Neural cell (in vitro differentiated cells): ENCODE results near the gene BCL6.

Source experiments
- EP300 ChIP-seq: fragments of 450-650 bp; conservative IDR thresholded peaks from 2 replicates; pipeline ENCODE4 v1.6.1; 2014; ENCODE audit warnings: antibody characterized with exemption, mild to moderate bottlenecking, moderate library complexity; ENCODE audit not compliant: poor library complexity, severe bottlenecking
- EZH2 ChIP-seq: fragments of 200-600, 300-800 bp; shearing (Covaris generic), sonication (generic); IDR thresholded peaks from 2 replicates; pipeline ENCODE4 v1.6.1; 2014; ENCODE audit warnings: antibody characterized with exemption, low read length, borderline replicate concordance, mild to moderate bottlenecking; ENCODE audit not compliant: insufficient read depth, poor library complexity, severe bottlenecking
- MXI1 ChIP-seq: fragments of 450-650 bp; conservative IDR thresholded peaks from 2 replicates; pipeline ENCODE4 v1.6.1; 2014; ENCODE audit warnings: antibody characterized with exemption, mild to moderate bottlenecking; ENCODE audit not compliant: poor library complexity, severe bottlenecking
- POLR2AphosphoS5 ChIP-seq: IDR thresholded peaks from 2 replicates; pipeline ENCODE4 v1.6.1; 2012
- RAD21 ChIP-seq: fragments of 450-650 bp; conservative IDR thresholded peaks from 2 replicates; pipeline ENCODE4 v1.6.1; 2014; ENCODE audit warnings: antibody characterized with exemption, mild to moderate bottlenecking, moderate library complexity
- REST ChIP-seq: IDR thresholded peaks from 2 replicates; pipeline ENCODE4 v1.6.1; 2012; ENCODE audit warnings: borderline replicate concordance
- TAF1 ChIP-seq: IDR thresholded peaks from 2 replicates; pipeline ENCODE4 v1.6.1; 2012; ENCODE audit warnings: low read depth
- TF ChIP-seq, protein P1 (sequence below): fragments of 450-650 bp; IDR thresholded peaks from 2 replicates; pipeline ENCODE4 v1.5.1; 2014; ENCODE audit warnings: antibody characterized with exemption, mild to moderate bottlenecking, moderate library complexity; ENCODE audit not compliant: poor library complexity, severe bottlenecking

GRCh38 chr3:187747506-187747905 is 2.2 kb upstream of the BCL6 start:
- TF ChIP-seq EZH2 (no peak), POLR2AphosphoS5 (no peak), MXI1 (no peak), EP300 (no peak), RAD21 (no peak), REST (no peak), TAF1 (no peak)
- TF ChIP-seq, protein P1, sequence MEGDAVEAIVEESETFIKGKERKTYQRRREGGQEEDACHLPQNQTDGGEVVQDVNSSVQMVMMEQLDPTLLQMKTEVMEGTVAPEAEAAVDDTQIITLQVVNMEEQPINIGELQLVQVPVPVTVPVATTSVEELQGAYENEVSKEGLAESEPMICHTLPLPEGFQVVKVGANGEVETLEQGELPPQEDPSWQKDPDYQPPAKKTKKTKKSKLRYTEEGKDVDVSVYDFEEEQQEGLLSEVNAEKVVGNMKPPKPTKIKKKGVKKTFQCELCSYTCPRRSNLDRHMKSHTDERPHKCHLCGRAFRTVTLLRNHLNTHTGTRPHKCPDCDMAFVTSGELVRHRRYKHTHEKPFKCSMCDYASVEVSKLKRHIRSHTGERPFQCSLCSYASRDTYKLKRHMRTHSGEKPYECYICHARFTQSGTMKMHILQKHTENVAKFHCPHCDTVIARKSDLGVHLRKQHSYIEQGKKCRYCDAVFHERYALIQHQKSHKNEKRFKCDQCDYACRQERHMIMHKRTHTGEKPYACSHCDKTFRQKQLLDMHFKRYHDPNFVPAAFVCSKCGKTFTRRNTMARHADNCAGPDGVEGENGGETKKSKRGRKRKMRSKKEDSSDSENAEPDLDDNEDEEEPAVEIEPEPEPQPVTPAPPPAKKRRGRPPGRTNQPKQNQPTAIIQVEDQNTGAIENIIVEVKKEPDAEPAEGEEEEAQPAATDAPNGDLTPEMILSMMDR: no peak
